Stimulated activated CD4-positive, alpha-beta T cell treated with anti-CD3 and anti-CD28 coated beads, Interleukin-4, amount 100 ng/mL, for 4 hours (primary cell): ENCODE results near the gene SPDYE1.
A peak's percentile ranks its signal among the peaks of the same experiment; 100 is the strongest.

Source experiments
- DNase-seq, 2 experiments: peaks; one replicate each; pipeline ENCODE4 v3.0.0-alpha.2; 2020

SPDYE1 gene

GRCh38 chr7:44045226-44046014 lies 47.7 kb downstream of the SPDYE1 start:
- DNase-seq: no peak

- peak in 1 of 2 experiments; percentile 24 for DNase-seq
Measured at GRCh38 chr7:44046321-44047061, 48.8 kb downstream of the SPDYE1 start.

DNA sequence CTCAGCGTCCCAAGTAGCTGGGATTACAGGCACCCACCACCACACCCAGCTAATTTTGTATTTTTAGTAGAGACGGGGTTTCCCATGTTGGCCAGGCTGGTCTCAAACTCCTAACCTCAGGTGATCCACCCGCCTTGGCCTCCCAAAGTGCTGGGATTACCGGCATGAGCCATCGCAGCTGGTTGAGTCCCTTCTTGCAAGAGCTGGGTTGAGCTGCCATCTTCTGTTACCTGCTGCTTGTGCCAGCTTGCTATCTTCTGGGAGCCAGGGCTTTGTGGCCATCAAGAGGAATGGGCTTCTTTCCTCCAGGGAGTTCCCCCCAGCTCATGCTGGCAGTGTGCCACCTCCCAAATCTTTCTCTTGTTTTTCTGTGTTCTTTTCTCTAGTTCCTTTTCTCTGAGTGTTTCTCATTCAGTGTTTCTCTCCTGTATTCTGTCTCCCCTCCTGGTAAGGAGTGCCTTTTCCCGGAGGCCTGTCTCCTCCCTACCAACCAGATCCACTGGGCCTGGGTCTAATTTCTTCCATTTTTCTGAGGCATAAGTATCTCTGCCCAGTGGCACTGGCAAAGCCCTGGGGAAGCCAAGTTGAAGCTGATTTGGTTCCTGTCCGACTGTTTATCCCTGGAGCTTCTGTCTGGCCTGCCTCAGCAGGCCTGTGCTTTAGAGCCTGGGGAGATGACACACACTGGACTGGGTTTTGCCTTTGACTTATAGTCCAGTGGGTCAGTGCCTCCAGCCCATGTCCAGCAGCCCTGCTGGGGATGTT lies 50.5 kb downstream of the SPDYE1 start:
- no peak for DNase-seq

GRCh38 chr7:44050121-44050914 lies 52.6 kb downstream of the SPDYE1 start:
- no peak for DNase-seq

DNA sequence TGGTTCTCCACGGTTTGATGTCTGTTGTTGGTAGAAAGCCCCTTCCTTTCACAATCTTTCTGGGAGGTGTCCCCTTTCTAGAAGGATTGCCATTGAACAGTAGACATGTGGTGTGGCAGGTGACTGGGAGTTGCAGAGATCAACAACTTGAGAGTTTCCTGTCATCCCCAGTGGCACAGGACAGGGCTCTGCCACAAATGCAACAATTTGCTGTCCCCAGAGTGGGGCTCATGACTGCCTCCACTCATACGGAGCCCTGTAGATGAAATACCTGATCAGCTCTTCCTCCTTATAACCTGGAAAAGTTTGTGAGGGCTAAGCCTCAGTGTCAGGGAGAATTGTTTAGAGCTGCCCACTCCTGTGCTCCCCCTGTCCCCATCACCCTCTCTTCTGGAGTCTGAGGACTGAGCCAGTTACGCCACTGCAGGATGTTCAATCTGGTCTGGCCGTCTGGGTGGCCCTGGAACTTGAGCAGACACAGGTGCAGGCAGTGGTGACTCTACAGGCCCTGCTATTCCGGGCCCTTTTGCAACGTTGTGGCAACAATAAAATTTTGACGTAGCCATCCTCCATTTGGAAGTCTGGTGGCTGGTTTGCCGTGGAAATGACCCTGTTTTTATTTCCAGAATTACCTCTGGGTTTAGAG lies 53.3 kb downstream of the SPDYE1 start:
- DNase-seq: no peak

DNA sequence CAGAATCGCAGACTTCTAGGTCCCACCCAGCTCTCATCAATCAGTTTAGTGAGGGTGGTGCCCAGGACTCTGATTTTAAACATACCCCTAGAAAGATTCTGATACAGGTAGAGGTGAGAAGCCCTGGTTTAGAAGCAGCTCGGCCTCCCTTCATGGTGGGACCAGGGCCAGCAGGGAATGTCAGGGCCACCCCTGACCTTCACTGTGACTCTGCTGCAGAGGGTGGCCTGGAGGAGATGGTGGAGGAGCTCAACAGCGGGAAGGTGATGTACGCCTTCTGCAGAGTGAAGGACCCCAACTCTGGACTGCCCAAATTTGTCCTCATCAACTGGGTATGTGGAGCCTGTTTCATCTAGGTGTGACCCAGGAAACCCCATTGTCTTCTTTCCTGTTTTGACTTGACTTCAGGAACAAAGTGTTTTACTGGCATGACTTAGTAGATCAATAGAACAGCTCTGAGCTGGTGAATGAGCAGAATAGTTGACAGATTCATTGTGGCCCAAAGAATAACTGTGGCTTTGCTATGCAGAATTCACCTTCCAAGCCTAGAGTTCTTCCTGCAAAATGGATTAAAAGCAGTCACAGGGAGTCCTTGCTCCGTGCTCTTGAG lies 54.0 kb downstream of the SPDYE1 start:
- DNase-seq: no peak

DNA sequence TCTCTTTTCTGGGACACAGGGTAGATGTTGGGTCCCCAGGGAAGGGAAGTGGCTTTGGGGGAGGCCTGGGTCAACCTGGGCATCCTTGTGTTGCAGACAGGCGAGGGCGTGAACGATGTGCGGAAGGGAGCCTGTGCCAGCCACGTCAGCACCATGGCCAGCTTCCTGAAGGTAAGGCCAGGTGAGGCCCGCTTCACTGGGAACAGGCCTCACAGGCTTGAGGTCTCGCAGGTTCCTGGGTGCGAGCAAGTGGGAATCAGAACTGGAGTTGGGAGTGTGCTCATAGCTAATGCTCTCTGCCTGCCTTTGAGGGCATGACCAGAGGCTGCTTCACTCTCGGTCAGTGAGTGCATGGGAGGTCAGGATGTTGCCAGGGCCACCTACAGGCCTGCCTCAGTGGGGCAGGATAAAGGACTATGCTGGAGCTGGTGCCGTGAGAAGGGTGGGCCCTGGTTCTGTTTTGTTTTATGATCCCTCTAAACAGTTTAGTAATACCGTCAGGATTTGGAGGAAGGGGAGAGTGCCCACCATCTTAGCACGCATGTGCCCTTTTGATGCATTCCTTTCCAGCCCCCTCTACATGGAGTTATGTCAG lies 55.2 kb downstream of the SPDYE1 start:
- no peak for DNase-seq

- DNase-seq: no peak
Measured at GRCh38 chr7:44056681-44057080, 59.0 kb downstream of the SPDYE1 start.

DNA sequence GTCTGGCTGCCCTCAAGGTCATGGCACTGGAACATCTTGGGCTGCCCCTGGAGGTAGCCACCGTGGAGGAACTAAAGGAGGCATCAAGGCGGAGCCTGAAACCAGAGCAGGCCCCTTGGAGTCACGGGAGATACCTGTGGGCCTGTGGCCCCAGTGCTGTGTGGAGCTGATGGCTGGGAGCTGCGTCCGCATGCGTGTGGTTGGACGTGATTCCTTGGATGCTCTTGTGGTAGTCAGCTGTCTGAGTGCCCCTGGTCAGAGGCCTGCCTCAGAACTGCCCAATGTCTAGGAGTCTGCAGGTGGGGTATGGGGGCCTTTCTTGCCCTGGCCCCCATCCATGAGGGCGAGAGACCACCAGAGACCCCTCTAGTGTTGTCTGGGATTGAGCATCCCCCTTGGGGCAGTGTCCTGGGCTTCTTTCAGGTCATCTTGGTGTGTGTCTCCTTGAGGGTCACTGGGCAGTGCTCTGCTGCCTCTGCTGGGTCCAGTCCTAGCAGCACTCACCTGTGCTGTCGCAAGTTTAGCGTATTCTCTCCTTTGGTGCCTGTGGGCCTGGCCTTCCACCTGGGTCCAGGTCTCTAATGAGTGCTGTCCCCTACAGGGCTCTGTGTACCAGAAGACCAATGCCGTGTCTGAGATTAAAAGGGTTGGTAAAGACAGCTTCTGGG lies 59.6 kb downstream of the SPDYE1 start:
- DNase-seq: no peak

DNA sequence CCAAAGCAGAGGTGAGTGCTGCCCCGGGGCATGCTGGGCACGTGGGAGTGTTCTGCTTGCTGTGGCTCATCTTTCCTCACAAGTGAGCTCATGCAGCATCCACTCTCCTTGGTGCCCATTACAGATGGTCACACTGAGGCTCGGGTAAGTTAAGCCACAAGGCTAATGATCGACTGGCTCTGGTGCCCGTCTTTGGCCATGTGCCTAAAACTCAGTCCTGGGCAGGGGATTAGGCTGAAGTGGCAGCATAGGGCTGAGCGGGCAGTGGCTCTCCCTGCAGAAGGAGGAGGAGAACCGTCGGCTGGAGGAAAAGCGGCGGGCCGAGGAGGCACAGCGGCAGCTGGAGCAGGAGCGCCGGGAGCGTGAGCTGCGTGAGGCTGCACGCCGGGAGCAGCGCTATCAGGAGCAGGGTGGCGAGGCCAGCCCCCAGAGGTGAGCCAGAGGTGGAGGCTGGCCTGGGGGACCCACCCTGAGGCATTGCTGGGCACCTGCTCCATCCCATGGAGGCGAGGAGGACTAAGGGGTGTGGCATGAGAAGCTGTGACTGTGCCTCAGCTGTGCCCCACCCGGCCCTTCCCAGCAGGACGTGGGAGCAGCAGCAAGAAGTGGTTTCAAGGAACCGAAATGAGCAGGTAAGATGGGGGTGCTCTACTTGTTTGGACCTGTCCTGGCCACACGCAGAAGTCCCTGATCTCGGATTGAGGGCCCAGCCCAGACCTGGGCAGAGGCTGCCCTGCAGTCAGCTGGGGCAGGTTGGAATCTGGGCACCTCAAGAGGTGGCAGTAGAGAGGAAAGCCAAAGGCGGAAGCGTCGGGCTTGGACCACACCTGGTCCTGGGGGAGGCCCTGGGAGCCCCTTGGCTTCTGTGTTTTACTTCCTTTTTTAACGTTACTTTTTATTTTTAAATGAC lies 60.4 kb downstream of the SPDYE1 start:
- no peak for DNase-seq

- DNase-seq: no peak
Measured at GRCh38 chr7:44058759-44059218, 61.1 kb downstream of the SPDYE1 start.

- no peak for DNase-seq
Measured at GRCh38 chr7:44059219-44060090, 61.8 kb downstream of the SPDYE1 start.
